Measurements from ENCODE around the gene MEA1. TPM values are rescaled to one million over a fixed set of nuclear protein-coding genes. Genes with fewer than 3 reads are reported as not detected.

MEA1 gene
- total RNA-seq, 1 donor from 2014 or later: 94.3 TPM

DNA sequence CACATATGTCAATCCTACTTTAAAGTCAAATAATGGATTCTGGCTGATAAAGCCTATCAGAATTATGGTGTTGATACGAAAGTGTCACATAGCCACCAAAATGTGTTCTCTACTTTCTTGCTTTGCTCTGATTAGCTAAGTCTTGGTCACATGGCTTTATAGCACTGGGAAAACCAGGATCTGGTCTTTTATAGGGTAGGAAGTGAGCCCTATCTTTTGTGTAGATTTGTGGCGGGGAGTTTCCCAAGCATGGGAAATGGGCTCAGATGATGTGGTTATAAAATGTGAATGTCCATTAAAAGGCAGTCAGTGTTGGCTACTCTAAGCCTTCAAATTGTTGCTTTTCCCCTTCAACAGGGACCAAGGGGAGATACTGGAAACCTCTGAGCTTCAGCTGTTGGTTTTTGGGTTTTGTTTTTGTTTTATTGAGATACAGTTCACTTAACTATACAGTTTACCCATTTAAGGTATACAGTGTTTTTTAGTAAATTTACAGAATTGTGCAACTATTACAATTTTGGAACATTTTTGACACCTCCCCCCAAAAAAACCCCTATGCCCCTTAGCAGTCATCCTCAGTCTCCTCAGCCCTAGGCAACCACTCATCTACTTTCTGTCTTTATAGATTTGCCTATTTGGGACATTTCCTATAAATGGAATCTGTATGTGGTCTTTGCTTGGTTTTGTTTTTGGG lies 19.9 kb upstream of the MEA1 start:
- Mint-ChIP-seq H3K4me1 (peaks cover 7% of the 10 kb centered on the region), H3K4me3 (no peak overlapping the region), H3K9me3 (no peaks in the 10 kb centered on the region), H3K27me3 (no peaks in the 10 kb centered on the region), H3K27ac (no peak overlapping the region), H3K36me3 (ENCODE audit: low read depth) (peaks cover 60% of the 10 kb centered on the region)
- DNase-seq: no peak
- intact Hi-C loops (cut with micrococcal nuclease): no loop called here

DNA sequence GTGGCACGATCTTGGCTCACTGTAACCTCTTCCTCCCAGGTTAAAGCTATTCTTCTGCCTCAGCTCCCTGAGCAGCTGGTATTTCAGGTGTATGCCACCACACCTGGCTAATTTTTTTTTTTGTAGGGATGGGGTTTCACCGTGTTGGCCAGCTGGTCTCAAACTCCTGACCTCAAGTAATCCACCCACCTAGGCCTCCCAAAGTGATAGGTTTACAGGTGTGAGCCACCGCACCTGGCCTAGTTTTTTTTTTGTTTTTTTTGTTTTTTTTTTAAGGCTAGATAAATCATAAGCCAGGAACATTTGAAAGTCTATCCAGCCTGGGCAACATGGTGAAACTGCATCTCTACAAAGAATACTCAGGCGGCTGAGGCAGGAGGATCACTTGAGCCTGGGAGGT lies 18.6 kb upstream of the MEA1 start:
- Mint-ChIP-seq H3K4me3 (no peak overlapping the region), H3K9me3 (no peaks in the 10 kb centered on the region), H3K27ac (no peak overlapping the region), H3K36me3 (ENCODE audit: low read depth) (peaks cover 58% of the 10 kb centered on the region), H3K4me1 (peaks cover 7% of the 10 kb centered on the region), H3K27me3 (no peaks in the 10 kb centered on the region)
- intact Hi-C loops (cut with micrococcal nuclease): no loop called here
- DNase-seq: no peak

DNA sequence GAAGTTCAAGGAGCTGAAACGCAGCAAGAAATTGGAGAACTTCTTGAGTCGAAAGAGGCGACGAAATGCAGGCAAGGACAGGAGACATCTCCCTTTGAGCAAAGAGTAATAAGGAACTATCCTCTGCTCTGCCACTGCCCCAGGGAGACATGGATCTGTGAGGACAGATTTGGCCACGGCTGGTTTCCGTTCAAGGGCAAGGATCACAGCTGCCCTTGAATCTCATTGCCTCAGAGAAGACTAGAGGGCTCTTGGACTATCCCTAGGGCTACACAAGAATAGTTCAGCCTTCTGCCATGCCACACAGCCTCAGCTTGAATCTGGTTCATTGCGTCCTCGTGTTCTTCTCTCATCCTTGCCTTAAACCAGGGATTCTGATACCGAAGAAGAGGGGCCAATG lies 15.4 kb upstream of the MEA1 start:
- no peak overlapping the region for H3K4me3 Mint-ChIP-seq
- DNase-seq: no peak
- no peaks in the 10 kb centered on the region for H3K9me3 Mint-ChIP-seq
- no peaks in the 10 kb centered on the region for H3K27me3 Mint-ChIP-seq
- no peak overlapping the region for H3K27ac Mint-ChIP-seq
- peaks cover 65% of the 10 kb centered on the region for H3K36me3 Mint-ChIP-seq (ENCODE audit: low read depth)
- intact Hi-C loops (cut with micrococcal nuclease): no loop called here
- H3K4me1 Mint-ChIP-seq: peaks cover 17% of the 10 kb centered on the region

DNA sequence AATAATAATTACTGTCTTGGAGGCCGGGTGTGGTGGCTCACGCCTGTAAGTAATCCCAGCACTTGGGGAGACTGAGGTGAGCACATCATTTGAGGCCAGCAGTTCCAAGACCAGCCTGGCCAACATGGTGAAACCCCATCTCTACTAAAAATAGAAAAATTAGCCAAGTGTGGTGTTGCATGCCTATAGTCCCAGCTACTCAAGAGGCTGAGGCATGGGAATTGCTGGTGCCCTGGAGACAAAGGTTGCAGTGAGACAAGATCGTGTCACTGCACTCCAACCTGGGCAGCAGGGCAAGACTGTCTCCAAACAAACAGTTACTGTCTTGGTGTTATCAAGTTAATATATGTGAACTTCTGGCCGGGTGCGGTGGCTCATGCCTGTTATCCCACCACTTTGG lies 12.6 kb upstream of the MEA1 start:
- intact Hi-C loops (cut with micrococcal nuclease): no loop called here
- Mint-ChIP-seq H3K4me3 (no peak overlapping the region), H3K4me1 (peaks cover 14% of the 10 kb centered on the region), H3K27me3 (no peaks in the 10 kb centered on the region), H3K9me3 (no peaks in the 10 kb centered on the region), H3K36me3 (ENCODE audit: low read depth) (peaks cover 50% of the 10 kb centered on the region), H3K27ac (no peak overlapping the region)
- no peak for DNase-seq

DNA sequence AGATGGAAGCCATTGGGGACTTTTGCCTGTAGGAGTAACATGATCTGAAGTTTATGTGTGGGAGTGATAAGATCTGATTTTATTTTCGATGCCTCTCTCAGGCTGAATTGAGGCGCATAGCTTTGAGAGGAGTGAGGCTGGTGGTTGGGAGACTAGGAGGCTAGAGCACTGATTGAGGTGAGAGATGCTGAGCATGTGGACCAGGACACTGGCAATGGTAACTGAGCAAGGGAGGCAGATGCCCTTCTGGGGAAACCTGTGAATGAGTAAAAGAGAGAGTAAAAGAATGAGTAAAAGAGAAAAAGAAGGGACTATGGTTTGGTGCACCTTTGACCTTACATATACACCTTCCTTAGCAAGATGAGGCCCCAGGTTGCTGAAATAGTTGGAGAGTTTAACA lies 10.7 kb upstream of the MEA1 start:
- H3K4me1 Mint-ChIP-seq: peaks cover 22% of the 10 kb centered on the region
- H3K27me3 Mint-ChIP-seq: no peaks in the 10 kb centered on the region
- H3K4me3 Mint-ChIP-seq: peak overlapping the region; percentile 5
- H3K36me3 Mint-ChIP-seq (ENCODE audit: low read depth): peaks cover 44% of the 10 kb centered on the region
- H3K9me3 Mint-ChIP-seq: no peaks in the 10 kb centered on the region
- H3K27ac Mint-ChIP-seq: peak overlapping the region; percentile 72
- intact Hi-C loops (cut with micrococcal nuclease): no loop called here
- no peak for DNase-seq

DNA sequence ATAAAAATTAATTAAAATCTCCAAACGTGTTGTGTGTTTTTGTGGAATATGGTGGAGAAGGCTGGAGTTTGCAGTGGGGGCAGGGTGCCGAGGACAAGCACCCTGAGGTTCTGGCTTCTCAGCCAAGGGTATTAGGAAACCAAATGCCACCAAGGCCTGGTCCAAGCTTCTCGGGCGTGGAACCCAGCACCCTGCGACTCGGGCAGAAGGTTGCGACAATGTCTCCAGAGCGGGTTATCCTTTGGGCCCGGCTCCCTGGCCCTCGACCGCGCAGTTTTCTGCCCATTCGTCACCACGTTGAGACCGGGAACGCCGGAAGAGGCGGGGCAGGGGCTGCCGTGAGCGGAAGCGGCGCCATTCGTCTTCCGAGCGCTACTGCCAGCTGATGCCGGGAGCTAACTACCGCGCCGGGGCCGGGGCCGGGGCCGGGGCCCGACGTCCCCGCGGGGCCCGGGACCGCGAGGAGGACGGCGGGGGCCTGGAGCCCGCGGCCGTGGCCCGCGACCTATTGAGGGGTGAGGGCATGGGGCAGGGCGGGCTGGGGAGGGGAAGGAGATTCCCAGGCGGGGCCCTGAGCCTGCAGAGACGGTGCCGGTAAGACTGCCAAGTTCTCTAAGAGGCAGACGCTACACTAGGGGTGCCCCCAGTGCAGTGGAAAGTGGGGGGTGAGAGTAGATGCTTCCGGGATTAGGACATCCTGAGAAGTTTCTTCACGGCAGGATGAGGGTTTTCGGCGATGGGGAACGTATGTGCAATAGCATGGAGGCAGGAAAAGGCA lies 7.7 kb upstream of the MEA1 start, which contains the start of gene RRP36:
Gene RRP36, plus strand, starts transcription at position 354 of the 778 bp plus-strand sequence. Its CDS starts 32 bp downstream, at position 386.
- Mint-ChIP-seq H3K4me1 (peaks cover 33% of the 10 kb centered on the region), H3K9me3 (no peaks in the 10 kb centered on the region), H3K27ac (peak within 1 kb of the TSS; percentile 86), H3K36me3 (ENCODE audit: low read depth) (peaks cover 42% of the 10 kb centered on the region), H3K4me3 (peak within 1 kb of the TSS; percentile 94), H3K27me3 (no peaks in the 10 kb centered on the region)
- intact Hi-C loops (cut with micrococcal nuclease): loop anchor here (1.0 kb wide), 1 partner anchor 32 kb away; the partner anchor contains the start of gene CUL7
- DNase-seq: peak; percentile 92

DNA sequence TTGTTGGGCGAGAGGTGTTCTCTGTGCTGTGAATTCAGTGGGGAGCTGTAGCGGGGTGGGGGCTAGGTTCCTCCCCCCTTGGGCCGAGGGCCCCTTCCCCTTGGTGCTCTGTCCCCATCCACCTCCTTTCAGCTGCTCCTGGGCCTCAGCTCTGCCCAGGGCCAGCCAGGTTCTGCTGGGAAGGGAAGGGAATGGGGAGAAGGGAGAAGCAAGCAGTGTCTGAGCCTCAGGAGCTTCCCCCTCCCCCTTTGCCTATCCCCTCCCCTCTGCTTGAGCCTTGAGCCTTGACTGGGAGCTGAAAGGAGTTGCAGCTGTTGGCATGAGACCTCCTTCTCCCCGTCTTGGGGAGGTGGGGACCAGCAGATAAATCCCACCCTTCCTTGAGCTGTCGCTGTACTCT lies 7.1 kb upstream of the MEA1 start:
- Mint-ChIP-seq H3K4me1 (peaks cover 35% of the 10 kb centered on the region), H3K27me3 (no peaks in the 10 kb centered on the region), H3K36me3 (ENCODE audit: low read depth) (peaks cover 42% of the 10 kb centered on the region), H3K9me3 (no peaks in the 10 kb centered on the region), H3K27ac (no peak overlapping the region), H3K4me3 (peak overlapping the region; percentile 94)
- intact Hi-C loops (cut with micrococcal nuclease): loop anchor here (1.0 kb wide), 1 partner anchor 32 kb away; the partner anchor contains the start of gene CUL7
- no peak for DNase-seq

DNA sequence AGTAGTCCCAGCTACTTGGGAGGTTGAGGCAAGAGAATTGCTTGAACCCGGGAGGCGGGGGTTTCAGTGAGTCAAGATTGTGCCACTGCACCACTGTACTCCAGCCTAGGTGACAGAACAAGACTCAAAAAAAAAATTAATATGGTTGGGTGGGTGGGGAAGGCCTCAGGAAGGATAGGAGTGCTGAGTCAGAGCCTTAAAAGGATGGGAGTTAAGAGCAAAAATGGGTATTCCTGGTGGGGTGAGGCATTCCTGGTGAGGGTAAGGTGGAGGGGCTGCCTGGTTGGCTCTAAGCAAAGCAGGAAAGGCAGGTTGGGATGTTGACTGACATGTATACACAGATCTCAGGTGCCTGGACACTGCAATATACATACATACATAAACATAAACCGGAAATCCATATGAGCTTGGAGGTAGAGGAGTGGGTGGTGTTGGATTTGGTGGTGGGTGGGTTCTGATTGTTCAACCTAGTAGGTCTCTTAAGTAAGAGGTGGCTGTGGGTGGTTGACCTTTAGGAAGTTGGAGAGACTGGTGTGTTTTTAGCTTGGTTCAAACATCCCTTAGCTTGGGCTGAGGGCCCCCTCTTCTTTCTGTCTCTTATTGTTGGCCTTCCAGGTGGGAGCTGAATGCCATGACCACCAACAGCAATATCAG lies 6.4 kb upstream of the MEA1 start:
- Mint-ChIP-seq H3K27ac (peak overlapping the region; percentile 52), H3K27me3 (no peaks in the 10 kb centered on the region), H3K4me1 (peaks cover 36% of the 10 kb centered on the region), H3K36me3 (ENCODE audit: low read depth) (peaks cover 39% of the 10 kb centered on the region), H3K4me3 (peak overlapping the region; percentile 94), H3K9me3 (no peaks in the 10 kb centered on the region)
- no peak for DNase-seq
- intact Hi-C loops (cut with micrococcal nuclease): no loop called here

DNA sequence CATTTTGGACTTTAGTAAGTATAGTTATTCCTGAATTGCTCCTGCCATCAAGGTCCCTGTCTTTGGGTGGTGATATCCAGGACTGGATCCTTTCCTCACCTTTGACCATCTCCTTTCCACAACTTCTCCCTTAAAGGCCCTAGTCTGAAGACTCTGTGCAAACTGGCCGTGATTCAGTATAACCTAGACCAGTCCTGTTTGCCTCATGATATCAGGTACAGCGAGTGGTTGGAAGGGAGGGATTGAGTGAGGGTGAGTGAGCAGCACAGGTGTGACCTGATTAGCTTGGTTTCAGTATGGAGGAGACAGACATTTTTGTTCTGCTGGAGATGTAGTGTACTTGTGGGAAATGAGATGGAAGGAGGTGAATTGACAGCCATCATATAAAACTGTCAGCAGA lies 5.4 kb upstream of the MEA1 start:
- Mint-ChIP-seq H3K4me3 (peak overlapping the region; percentile 0), H3K27me3 (no peaks in the 10 kb centered on the region), H3K9me3 (no peaks in the 10 kb centered on the region), H3K4me1 (peaks cover 38% of the 10 kb centered on the region), H3K27ac (no peak overlapping the region), H3K36me3 (ENCODE audit: low read depth) (peaks cover 32% of the 10 kb centered on the region)
- DNase-seq: no peak
- intact Hi-C loops (cut with micrococcal nuclease): no loop called here

DNA sequence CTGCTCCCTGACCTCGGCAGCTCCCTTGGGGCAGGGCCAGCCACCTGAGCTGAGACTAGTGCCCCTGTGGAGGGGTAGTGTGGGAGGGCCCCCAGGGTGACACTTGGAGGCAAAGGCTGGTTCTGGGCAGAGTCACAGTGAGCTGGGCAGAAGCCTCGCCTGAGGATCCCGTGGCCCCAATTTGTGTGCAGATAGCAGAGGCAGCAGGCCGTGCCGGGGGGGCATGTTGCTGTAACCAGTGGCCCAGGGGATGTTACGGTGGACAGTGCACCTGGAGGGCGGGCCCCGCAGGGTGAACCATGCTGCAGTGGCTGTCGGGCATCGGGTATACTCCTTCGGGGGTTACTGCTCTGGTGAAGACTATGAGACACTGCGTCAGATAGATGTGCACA lies 3.2 kb upstream of the MEA1 start:
- H3K36me3 Mint-ChIP-seq (ENCODE audit: low read depth): peaks cover 48% of the 10 kb centered on the region
- intact Hi-C loops (cut with micrococcal nuclease): no loop called here
- no peak overlapping the region for H3K4me3 Mint-ChIP-seq
- H3K27me3 Mint-ChIP-seq: no peaks in the 10 kb centered on the region
- DNase-seq: no peak
- H3K4me1 Mint-ChIP-seq: peaks cover 52% of the 10 kb centered on the region
- no peaks in the 10 kb centered on the region for H3K9me3 Mint-ChIP-seq
- no peak overlapping the region for H3K27ac Mint-ChIP-seq

DNA sequence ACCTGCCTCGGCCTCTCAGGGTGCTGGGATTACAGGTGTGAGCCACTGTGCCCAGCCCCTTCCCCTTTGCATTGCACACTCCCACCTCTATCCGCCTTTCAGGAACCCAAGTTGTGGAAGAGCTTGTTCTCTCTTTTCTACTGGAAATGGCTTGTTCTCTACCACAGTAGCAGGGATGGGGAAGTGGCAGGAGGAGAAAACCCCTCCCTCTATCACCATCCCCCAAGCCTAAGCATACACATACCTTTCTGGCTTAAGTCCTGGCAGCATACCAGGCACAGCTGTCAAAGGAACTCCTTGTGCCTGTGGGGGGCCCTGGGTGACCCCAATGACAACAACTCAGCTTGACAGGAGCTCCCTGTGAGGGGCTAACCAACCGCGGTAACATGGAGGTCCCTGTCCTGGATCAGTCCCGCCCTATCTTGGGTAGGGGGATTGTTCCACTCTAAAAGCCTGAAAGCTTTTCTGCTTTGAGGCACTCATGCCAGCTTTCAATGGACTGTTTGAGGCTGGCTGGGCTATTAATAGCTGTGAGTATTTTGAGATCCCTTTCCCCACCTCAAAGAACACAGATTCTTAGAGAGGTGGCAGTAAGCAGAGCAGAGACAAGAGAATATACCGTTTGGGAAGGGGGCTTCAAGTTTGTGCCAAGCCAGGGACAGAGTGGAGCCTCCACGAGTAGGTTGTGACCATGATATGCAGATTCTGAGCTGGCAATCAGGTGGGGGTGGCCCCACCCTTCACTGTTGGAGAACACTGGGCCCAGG lies 2.6 kb upstream of the MEA1 start:
- H3K9me3 Mint-ChIP-seq: no peaks in the 10 kb centered on the region
- no peak overlapping the region for H3K27ac Mint-ChIP-seq

DNA sequence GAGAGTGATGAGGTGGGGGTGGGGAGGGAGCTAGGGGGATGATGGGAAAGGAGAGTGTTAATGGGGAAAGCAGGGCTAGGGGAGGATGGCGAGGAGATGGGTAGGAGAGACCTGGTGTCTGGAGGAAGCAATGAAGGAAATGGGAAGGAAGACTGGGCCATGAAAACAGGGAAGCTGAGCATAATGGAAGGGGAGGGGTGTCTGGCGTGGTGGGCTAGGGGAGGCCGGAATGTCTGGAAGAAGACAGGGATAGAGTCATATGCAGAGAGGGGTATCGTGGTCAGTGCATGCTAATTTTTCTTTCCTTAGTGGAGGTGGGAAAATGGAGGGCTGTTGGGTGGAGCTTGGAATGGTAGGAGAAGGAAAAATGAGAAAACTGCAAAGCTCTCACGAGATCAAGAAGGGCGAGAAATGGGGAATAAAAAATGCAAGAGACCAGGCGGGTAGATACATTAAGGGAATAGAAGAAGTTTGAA lies 726 bp upstream of the MEA1 start:
- H3K36me3 Mint-ChIP-seq (ENCODE audit: low read depth): peaks cover 60% of the 10 kb centered on the region
- no peaks in the 10 kb centered on the region for H3K27me3 Mint-ChIP-seq
- intact Hi-C loops (cut with micrococcal nuclease): loop anchor here (1.0 to 5.0 kb wide), 4 partner anchors 35 to 452 kb away; partner anchors contain the start of genes CNPY3, KLC4, MRPL2 and PEX6
- H3K4me3 Mint-ChIP-seq: peak overlapping the region; percentile 99
- H3K4me1 Mint-ChIP-seq: peaks cover 44% of the 10 kb centered on the region
- DNase-seq: no peak
- H3K27ac Mint-ChIP-seq: peak overlapping the region; percentile 92
- H3K9me3 Mint-ChIP-seq: no peaks in the 10 kb centered on the region

More for the DNA sequence above, 2.6 kb upstream of the MEA1 start:
- peaks cover 52% of the 10 kb centered on the region for H3K4me1 Mint-ChIP-seq
- DNase-seq: no peak
- H3K27me3 Mint-ChIP-seq: no peaks in the 10 kb centered on the region
- peak overlapping the region; percentile 38 for H3K4me3 Mint-ChIP-seq
- peaks cover 50% of the 10 kb centered on the region for H3K36me3 Mint-ChIP-seq (ENCODE audit: low read depth)
- intact Hi-C loops (cut with micrococcal nuclease): no loop called here
